Frontal cortex (tissue), 4 donors: Measurements from ENCODE around the gene LRRC9. TPM values are rescaled to one million over a fixed set of nuclear protein-coding genes. Genes with fewer than 3 reads are reported as not detected.
"Not testable (repeated sequence)": the region's sequence is repeated elsewhere in the genome, so short reads cannot be mapped to it uniquely, and the experiment has no call there.

Experiments
- DNase-seq, 2 donors: peaks; one replicate each; pipeline ENCODE4 v3.0.0; 2012; ENCODE audit warnings: low spot score in 2 of 2
- FAIRE-seq: peaks from 2 replicates; lab custom pipeline; 2012; peaks lifted over from hg19 to GRCh38; lab: Jason Lieb, UNC
- total RNA-seq: library from RNA; depleted of rRNA; stranded (reverse); fragments of >200 nt; gene quantifications from one replicate; pipeline ENCODE4 v1.2.3, GENCODE V29; 2014
- donor health status: control.
- donor health status: control.
- donor health status: control.

Gene LRRC9
- total RNA-seq, 1 donor from 2014 or later: 0.82 TPM

- FAIRE-seq: no peak
Measured at GRCh38 chr14:60097974-60098373, 178.0 kb downstream of the LRRC9 start.

GRCh38 chr14:60099855-60100254 is 179.9 kb downstream of the LRRC9 start:
- DNase-seq, FAIRE-seq: not testable (repeated sequence)

More at GRCh38 chr14:60097974-60098373, 178.0 kb downstream of the LRRC9 start:
- no peak for DNase-seq

- DNase-seq: no peak
Measured at GRCh38 chr14:60101786-60102185, 181.8 kb downstream of the LRRC9 start.

GRCh38 chr14:60102389-60102788 is 182.4 kb downstream of the LRRC9 start:
- FAIRE-seq (no peak), DNase-seq (no peak)

More at GRCh38 chr14:60101786-60102185, 181.8 kb downstream of the LRRC9 start:
- FAIRE-seq: no peak

- no peak for FAIRE-seq
- peak in 1 of 2 donors; percentile 19 for DNase-seq
Measured at GRCh38 chr14:60106339-60106738, 186.4 kb downstream of the LRRC9 start.

GRCh38 chr14:60107477-60107876 is 187.5 kb downstream of the LRRC9 start:
- DNase-seq (no peak), FAIRE-seq (no peak)

GRCh38 chr14:60111732-60112131 is 191.8 kb downstream of the LRRC9 start:
- no peak for FAIRE-seq

More at GRCh38 chr14:60111732-60112131, 191.8 kb downstream of the LRRC9 start:
- DNase-seq: no peak

Other genes with a start within 250 kb of the LRRC9 start
- 877 TPM for gene RTN1, start 49.4 kb upstream of the LRRC9 start, total RNA-seq
- 98.6 TPM for gene PCNX4, start 171.8 kb downstream of the LRRC9 start, total RNA-seq
- 77.0 TPM for gene DHRS7, start 245.3 kb downstream of the LRRC9 start, total RNA-seq